HG02970 (cell line): Measurements from ENCODE around the gene TRIO.
A peak's percentile ranks its signal among the peaks of the same experiment; 100 is the strongest.
"Not testable (repeated sequence)": the region's sequence is repeated elsewhere in the genome, so short reads cannot be mapped to it uniquely, and the experiment has no call there.

ENCODE experiments used
- ATAC-seq: cut with Tn5 transposase; IDR thresholded peaks from one replicate; pipeline ENCODE4 v1.9.1; 2021; ENCODE audit warnings: mild to moderate bottlenecking, moderate library complexity, moderate number of reproducible peaks; ENCODE audit not compliant: unreplicated experiment, low FRiP score

The TRIO gene

GRCh38 chr5:14202462-14202861, 59.3 kb downstream of the TRIO start:
- ATAC-seq = no peak

GRCh38 chr5:14204011-14204670, 61.0 kb downstream of the TRIO start:
- ATAC-seq = no peak

- no peak for ATAC-seq
Measured at GRCh38 chr5:14204785-14205321, 61.7 kb downstream of the TRIO start.

- ATAC-seq = no peak
Measured at GRCh38 chr5:14206028-14206725, 63.0 kb downstream of the TRIO start.

GRCh38 chr5:14207428-14207827, 64.3 kb downstream of the TRIO start:
- ATAC-seq = not testable (repeated sequence)

- peak; percentile 30 for ATAC-seq
Measured at GRCh38 chr5:14208071-14209021, 65.2 kb downstream of the TRIO start.

GRCh38 chr5:14209222-14209822, 66.2 kb downstream of the TRIO start:
- ATAC-seq = no peak

- no peak for ATAC-seq
Measured at GRCh38 chr5:14209836-14210235, 66.7 kb downstream of the TRIO start.

GRCh38 chr5:14210729-14211128, 67.6 kb downstream of the TRIO start:
- ATAC-seq = no peak

- peak; percentile 38 for ATAC-seq
Measured at GRCh38 chr5:14211818-14212803, 69.0 kb downstream of the TRIO start.

GRCh38 chr5:14212838-14213237, 69.7 kb downstream of the TRIO start:
- peak; percentile 38 for ATAC-seq

- ATAC-seq = no peak
Measured at GRCh38 chr5:14213253-14213652, 70.1 kb downstream of the TRIO start.

GRCh38 chr5:14213813-14214585, 70.9 kb downstream of the TRIO start:
- ATAC-seq = peak; percentile 28

- ATAC-seq = no peak
Measured at GRCh38 chr5:14215901-14216300, 72.8 kb downstream of the TRIO start.

GRCh38 chr5:14216372-14216771, 73.2 kb downstream of the TRIO start:
- no peak for ATAC-seq

GRCh38 chr5:14216902-14217301, 73.8 kb downstream of the TRIO start:
- ATAC-seq = no peak

- ATAC-seq = no peak
Measured at GRCh38 chr5:14217587-14217986, 74.4 kb downstream of the TRIO start.

- no peak for ATAC-seq
Measured at GRCh38 chr5:14218011-14218410, 74.9 kb downstream of the TRIO start.
